ENCODE measurements around the gene TROAP.
A peak's percentile ranks its signal among the peaks of the same experiment; 100 is the strongest.
"Not testable (repeated sequence)": the region's sequence is repeated elsewhere in the genome, so short reads cannot be mapped to it uniquely, and the experiment has no call there.

The TROAP gene

DNA sequence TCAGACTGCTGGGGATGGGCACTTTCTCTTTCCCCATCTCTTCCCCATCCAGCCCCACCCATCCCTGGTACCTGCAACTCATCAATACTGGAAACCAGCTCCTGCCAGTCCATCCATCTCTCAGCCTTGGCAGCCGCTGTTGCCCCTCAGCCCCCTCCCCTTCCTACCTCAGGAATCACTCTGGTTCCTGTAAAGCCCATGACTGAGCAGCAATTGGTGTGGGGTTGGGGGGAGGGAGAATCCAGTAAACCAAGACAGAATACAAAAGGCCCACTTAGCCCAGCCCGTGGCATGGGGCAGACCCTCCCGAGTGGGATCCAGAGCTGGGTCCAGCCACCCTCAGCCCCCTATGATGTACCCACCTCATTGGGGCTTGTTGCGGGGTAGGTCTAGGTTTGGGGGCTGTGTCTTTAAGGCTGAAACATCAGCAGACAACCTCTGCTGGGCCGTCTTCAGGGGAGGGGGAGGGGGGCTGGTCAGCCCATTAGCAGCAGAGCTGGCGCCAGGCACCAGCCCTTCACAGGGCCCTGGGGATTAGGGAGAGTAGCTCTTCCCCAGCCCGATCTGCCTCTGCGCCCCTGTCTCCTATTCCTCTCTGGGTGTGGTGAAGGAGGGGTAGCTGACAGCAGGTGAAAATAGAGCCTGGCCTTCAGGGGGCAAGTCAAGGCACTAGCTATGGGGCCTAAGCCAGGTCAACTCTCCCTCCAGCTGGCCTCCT is 28.8 kb upstream of the TROAP start:
- DNase-seq (ENCODE audit: low read depth in 2 of 2, low spot score in 1 of 2), result no peak

DNA sequence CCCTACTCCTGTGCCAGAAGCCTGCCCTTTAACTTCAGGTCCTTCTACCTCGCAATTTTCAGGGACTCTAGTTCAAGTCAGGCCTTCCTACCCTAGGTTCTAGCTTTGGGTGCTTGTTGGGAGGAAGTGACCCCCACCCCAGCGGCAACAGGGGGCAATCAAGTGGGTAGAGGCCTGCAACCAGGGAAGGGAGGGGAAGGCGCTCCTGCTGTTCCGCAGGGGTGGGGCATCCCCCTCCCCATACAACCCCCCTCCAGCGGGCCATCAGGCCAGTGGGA is 28.3 kb upstream of the TROAP start:
- DNase-seq (ENCODE audit: low read depth in 2 of 2, low spot score in 1 of 2), result no peak

GRCh38 chr12:49295082-49295936 is 27.7 kb upstream of the TROAP start, which contains the start of gene PRPH:
Gene PRPH (plus strand): TSS chr12:49295147. CDS start chr12:49295201, 54 bp downstream.
- no peak for DNase-seq (ENCODE audit: low read depth in 2 of 2, low spot score in 1 of 2)

DNA sequence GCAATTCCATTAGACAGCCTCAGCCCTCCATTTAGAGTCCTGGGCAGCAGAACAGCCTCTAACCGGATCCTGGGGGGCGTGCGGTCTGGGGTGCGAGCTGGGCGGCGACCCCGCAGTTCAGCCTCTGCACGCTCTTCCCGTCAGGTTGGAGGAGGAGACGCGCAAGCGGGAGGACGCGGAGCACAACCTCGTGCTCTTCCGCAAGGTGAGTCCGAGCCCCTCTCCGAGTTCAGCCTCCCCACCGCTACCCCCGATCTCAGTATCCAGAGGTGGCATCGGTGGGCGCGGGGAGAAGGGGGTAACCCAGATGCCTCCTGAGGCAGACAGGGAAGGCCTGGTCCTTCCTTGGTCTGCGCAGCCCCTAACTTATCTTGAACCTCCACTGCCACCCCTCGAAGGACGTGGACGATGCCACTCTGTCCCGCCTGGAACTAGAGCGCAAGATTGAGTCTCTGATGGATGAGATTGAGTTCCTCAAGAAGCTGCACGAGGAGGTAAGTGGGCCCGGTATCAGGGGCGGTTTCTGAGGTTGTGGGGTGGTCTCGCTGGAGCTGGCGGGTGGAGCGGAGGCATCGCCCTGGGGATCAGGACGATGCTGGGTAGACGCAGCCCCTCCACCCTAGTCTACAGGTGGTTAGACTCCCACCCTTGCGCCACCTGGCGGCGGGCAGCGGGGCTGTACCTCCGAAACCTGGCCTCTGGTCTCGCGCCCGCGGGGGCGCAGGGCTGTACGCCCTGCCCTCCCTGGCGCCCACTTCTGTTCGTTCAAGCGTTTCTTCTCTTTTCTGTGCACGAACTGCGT is 26.8 kb upstream of the TROAP start:
- peak; percentile 27 to 33 for DNase-seq (ENCODE audit: low read depth in 2 of 2, low spot score in 1 of 2)

GRCh38 chr12:49296836-49297694 is 26.0 kb upstream of the TROAP start:
- no peak for DNase-seq (ENCODE audit: low read depth in 2 of 2, low spot score in 1 of 2)

- no peak for DNase-seq (ENCODE audit: low read depth in 2 of 2, low spot score in 1 of 2)
Measured at GRCh38 chr12:49297695-49298060, 25.4 kb upstream of the TROAP start.

DNA sequence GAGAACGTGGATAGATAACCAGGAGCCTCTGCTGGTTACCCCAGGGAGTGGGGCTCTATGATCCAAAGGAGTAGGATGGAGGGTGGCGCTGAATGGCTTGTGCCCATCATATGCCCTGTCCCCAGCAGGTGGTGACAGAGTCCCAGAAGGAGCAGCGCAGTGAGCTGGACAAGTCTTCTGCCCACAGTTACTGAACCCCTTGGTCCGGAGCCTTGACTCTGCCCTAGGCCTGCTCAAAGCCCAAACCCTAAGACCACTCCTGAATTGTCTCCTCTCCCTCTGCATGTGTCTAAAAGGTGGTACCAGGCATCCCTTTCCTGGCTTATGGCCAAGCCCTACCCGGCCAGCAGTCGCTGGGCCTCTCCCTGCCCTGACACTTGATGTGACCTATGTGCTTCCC is 24.9 kb upstream of the TROAP start:
- DNase-seq (ENCODE audit: low read depth in 2 of 2, low spot score in 1 of 2), result no peak

DNA sequence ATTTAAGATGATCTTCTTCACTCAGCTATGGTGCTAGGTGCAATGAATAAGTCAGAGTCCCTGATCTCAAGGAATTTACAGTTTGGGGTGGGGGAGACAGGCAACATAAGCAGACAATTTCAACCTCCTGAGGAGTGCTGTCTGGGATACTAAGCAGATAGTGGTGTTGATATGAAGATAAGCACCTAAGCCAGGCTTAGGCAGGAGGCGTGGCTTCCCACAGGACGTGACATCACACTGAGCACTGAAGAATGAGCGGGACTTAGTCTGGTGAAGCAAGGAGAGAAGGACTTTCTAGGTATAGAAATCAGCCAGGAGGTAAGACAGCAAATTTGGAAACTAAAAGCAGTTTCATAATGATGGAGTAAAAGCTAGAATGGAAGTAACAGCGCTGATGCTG is 21.3 kb upstream of the TROAP start:
- DNase-seq (ENCODE audit: low read depth in 2 of 2, low spot score in 1 of 2), result no peak

GRCh38 chr12:49304161-49304560 is 18.9 kb upstream of the TROAP start:
- no peak for DNase-seq (ENCODE audit: low read depth in 2 of 2, low spot score in 1 of 2)

GRCh38 chr12:49305762-49306510 is 17.1 kb upstream of the TROAP start:
- DNase-seq (ENCODE audit: low read depth in 2 of 2, low spot score in 1 of 2), result no peak

DNA sequence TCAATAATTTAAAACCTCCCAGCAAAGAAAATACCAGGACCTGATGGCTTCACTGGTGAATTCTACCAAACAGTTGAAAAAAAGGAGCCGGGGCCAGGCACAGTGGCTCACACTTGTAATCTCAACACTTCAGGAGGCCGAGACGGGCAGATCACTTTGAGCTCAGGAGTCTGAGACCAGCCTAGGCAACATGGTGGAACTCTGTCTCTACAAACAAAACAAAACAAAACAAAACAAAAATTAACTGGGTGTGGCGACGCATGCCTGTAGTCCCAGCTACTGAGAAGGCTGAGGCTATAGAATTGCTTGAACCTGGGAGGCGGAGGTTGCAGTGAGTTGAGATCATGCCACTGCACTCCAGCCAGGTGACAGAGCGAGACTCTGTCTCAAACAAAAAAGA is 13.7 kb upstream of the TROAP start:
- no peak for DNase-seq (ENCODE audit: low read depth in 2 of 2, low spot score in 1 of 2)

- not testable (repeated sequence) for DNase-seq (ENCODE audit: low read depth in 2 of 2, low spot score in 1 of 2)
Measured at GRCh38 chr12:49310451-49311000, 12.5 kb upstream of the TROAP start.

- no peak for DNase-seq (ENCODE audit: low read depth in 2 of 2, low spot score in 1 of 2)
Measured at GRCh38 chr12:49314811-49315210, 8.2 kb upstream of the TROAP start.

DNA sequence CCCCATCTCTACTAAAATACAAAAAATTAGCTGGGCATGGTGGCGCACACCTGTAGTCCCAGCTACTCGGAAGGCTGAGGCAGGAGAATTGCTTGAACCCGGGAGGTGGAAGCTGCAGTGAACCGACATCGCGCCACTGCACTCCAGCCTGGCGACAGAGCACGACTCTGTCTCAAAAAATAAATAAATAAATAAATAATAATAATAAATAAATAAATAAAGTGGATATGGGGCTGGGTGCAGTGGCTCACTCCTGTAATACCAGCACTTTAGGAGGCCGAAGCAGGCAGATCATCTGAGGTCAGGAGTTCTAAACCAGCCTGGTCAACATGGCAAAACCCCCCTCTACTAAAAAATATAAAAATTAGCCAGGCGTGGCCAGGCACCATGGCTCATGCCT is 5.9 kb upstream of the TROAP start:
- not testable (repeated sequence) for DNase-seq (ENCODE audit: low read depth in 2 of 2, low spot score in 1 of 2)

DNA sequence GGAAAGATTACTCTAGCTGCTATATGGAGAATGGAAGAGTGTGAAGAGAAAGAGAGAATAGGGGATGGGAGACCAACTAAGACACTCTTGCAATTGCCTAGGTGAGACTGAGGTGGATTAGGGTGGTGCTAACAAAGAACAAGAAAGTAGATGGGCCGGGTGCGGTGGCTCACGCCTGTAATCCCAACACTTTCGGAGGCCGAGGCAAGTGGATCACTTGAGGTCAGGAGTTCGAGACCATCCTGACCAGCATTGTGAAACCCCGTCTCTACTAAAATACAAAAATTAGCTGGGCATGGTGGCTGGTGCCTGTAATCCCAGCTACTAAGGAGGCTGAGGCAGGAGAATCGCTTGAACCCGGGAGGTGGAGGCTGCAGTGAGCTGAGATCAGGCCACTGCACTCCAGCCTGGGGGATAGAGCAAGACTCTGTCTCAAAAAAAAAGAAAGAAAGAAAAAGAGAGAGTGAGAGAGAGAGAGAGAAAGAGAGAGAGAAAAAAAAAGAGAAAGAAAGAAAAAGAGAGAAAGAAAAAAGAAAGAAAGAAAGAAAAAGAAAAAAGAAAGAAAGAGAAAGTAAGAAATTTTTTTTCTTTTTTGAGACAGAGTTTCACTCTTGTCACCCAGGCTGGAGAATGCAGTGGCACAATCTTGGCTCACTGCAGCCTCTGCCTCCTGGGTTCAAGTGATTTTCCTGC is 2.5 kb upstream of the TROAP start:
- not testable (repeated sequence) for DNase-seq (ENCODE audit: low read depth in 2 of 2, low spot score in 1 of 2)

DNA sequence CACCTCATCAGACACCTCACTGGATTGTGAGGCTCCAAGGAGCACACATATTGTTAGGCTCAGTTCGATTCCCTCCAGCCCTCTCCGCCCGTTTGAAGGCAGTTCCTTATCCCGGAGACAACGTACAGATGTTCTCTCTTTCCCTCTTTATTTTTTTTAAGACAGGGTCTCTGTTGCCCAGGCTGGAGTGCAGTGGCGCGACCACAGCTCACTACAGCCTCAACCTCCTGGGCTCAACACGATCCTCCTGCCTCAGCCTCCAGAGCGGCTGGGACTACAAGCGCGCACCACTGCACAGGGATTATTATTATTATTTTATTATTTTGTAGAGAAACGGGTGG is 718 bp upstream of the TROAP start:
- DNase-seq (ENCODE audit: low read depth in 2 of 2, low spot score in 1 of 2), result no peak

DNA sequence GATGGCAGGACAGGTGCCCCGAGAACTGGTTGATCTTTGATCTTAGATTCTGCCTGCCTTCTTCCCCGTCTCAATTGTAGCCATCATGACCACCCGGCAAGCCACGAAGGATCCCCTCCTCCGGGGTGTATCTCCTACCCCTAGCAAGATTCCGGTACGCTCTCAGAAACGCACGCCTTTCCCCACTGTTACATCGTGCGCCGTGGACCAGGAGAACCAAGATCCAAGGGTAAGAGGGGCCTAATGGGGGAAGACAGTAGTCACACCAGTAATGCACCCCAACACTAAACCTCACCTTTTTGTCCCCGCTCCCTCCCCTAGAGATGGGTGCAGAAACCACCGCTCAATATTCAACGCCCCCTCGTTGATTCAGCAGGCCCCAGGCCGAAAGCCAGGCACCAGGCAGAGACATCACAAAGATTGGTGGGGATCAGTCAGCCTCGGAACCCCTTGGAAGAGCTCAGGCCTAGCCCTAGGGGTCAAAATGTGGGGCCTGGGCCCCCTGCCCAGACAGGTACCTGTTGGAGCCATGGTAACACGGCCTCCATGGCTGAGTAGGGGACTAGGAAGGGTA is 556 bp downstream of the TROAP start:
- no peak for DNase-seq (ENCODE audit: low read depth in 2 of 2, low spot score in 1 of 2)

DNA sequence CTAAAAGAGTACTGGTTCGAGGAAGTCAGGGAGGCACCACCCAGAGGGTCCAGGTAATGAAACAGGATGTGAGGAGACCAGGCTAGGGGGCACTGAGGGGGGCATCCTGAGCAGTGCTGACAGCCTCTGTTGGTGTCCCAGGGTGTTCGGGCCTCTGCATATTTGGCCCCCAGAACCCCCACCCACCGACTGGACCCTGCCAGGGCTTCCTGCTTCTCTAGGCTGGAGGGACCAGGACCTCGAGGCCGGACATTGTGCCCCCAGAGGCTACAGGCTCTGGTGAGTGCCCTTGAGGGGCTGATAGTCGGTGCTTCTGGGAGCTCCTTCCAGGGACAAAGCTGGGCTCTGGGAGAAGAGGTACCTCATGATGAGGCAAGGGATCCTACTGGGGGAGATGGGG is 2.6 kb downstream of the TROAP start:
- DNase-seq (ENCODE audit: low read depth in 2 of 2, low spot score in 1 of 2), result no peak

- DNase-seq (ENCODE audit: low read depth in 2 of 2, low spot score in 1 of 2), result no peak
Measured at GRCh38 chr12:49327368-49327767, 4.3 kb downstream of the TROAP start.

All from stimulated activated CD8-positive, alpha-beta memory T cell treated with anti-CD3 and anti-CD28 coated beads, Interleukin-4, amount 100 ng/mL, for 1 hour (primary cell).